DND-41 (cell line): ENCODE data around the gene MORF4L1.

ENCODE experiments used
- ATAC-seq: fragments of 200-7000 bp; cut with Tn5 transposase; 3 replicates; pipeline ENCODE4 v1.9.1; 2021; ENCODE audit warnings: low read depth; ENCODE audit not compliant: insufficient read depth
- DNase-seq: peaks from one replicate; pipeline ENCODE4 v3.0.0-alpha.2; 2020
- H2AFZ ChIP-seq: 2 replicates; pipeline ENCODE4 v1.6.0; 2012; ENCODE audit warnings: low read depth, low read length
- H3K27ac ChIP-seq: 2 replicates; pipeline ENCODE4 v1.5.1; 2012; ENCODE audit warnings: low read length, inconsistent platforms
- H3K27me3 ChIP-seq: fragments of 200-600 bp; sonication (generic); 2 replicates; pipeline ENCODE4 v1.6.0; 2012; ENCODE audit warnings: low read length, mild to moderate bottlenecking, inconsistent platforms; ENCODE audit not compliant: insufficient read depth, poor library complexity
- H3K36me3 ChIP-seq: 2 replicates; pipeline ENCODE4 v1.5.1; 2012; ENCODE audit warnings: low read length, inconsistent platforms; ENCODE audit not compliant: insufficient read depth
- H3K4me1 ChIP-seq: 2 replicates; pipeline ENCODE4 v1.5.1; 2012; ENCODE audit warnings: mild to moderate bottlenecking, low read length; ENCODE audit not compliant: insufficient read depth
- H3K4me2 ChIP-seq: 2 replicates; pipeline ENCODE4 v1.6.0; 2012; ENCODE audit warnings: mild to moderate bottlenecking, moderate library complexity, low read length, inconsistent platforms; ENCODE audit not compliant: insufficient read depth
- H3K4me3 ChIP-seq, 2 experiments: fragments of 200-600 bp in 1 of 2; shearing (Covaris generic) in 1 of 2; 2 replicates each; pipeline ENCODE4 v1.5.1; 2012 to 2016; ENCODE audit warnings: inconsistent platforms in 2 of 2, low read length in 2 of 2, mild to moderate bottlenecking in 2 of 2, low read depth in 1 of 2, moderate library complexity in 1 of 2
- H3K79me2 ChIP-seq: 2 replicates; pipeline ENCODE4 v1.6.0; 2012; ENCODE audit warnings: low read length, inconsistent platforms; ENCODE audit not compliant: insufficient read depth
- H3K9ac ChIP-seq: 2 replicates; pipeline ENCODE4 v1.6.0; 2012; ENCODE audit warnings: low read depth, mild to moderate bottlenecking, inconsistent platforms, low read length, moderate library complexity
- H3K9me3 ChIP-seq: 2 replicates; pipeline ENCODE4 v1.5.1; 2012; ENCODE audit warnings: low read length, moderate library complexity, mild to moderate bottlenecking, inconsistent platforms; ENCODE audit not compliant: insufficient read depth, severe bottlenecking
- H4K20me1 ChIP-seq: 2 replicates; pipeline ENCODE4 v1.6.0; 2012; ENCODE audit warnings: low read length; ENCODE audit not compliant: insufficient read depth
- EZH2 ChIP-seq: IDR thresholded peaks from 3 replicates; pipeline ENCODE4 v1.6.1; 2012; ENCODE audit warnings: borderline replicate concordance, low read depth, mild to moderate bottlenecking, moderate library complexity, low read length, inconsistent platforms; ENCODE audit not compliant: severe bottlenecking
- TF ChIP-seq, protein P1 (sequence below): IDR thresholded peaks from 2 replicates; pipeline ENCODE4 v1.5.1; 2012; ENCODE audit warnings: borderline replicate concordance, low read length, moderate library complexity, mild to moderate bottlenecking; ENCODE audit not compliant: poor library complexity, severe bottlenecking; ENCODE audit errors: extremely low read depth

The MORF4L1 gene

DNA sequence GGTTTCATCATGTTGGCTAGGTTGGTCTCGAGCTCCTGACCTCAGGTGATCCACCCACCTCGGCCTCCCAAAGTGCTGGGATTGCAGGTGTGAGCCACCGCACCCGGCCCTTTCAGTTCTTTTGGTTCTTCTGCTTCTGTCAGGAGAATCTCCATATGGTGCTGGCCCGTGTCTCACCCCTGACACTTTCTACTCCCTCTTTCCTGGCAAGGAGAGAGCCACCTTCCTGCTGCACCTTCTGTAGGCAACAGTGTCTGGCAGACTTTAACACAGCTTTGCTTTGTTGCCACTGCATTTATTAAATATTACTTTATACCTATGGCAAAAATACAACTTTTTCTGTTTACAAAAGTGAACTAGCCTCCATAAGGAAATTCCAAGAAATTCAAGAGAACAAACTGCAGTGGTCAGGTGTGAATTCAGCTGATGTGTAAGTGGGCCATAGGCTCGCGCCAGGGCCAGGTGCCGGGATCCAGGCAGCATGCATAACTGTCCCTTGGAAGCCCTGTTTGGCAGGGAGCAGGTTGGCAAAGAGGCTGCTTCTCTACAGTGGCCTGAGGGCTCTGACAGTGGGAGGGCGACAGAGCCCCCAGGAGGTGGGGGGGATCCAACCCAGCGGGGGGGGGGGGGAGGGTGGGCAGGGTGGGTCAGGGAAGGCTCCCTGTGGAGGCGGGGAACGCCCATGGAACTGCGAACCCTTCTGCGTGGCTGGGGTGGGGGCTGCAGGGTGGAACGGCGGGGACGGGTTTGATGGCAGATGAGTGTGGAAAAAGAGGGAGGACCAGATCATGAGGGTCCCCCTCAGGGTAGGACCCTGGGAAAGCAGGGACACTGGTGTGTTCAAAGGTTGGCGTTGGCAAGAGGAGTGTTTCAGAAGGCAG, 51.0 kb downstream of the MORF4L1 start:
- Histone ChIP-seq H3K79me2 (no peaks in the 10 kb centered on the region), H4K20me1 (no peaks in the 10 kb centered on the region; the same call in 1 of the 2 replicates), H3K27me3 (no peaks in the 10 kb centered on the region), H2AFZ (no peak overlapping the region), H3K4me1 (no peaks in the 10 kb centered on the region), H3K9ac (no peak overlapping the region), H3K27ac (no peak overlapping the region), H3K4me2 (no peak overlapping the region), H3K4me3 (no peak overlapping the region), H3K36me3 (peaks cover 40% of the 10 kb centered on the region), H3K9me3 (no peaks in the 10 kb centered on the region)
- TF ChIP-seq, protein P1, sequence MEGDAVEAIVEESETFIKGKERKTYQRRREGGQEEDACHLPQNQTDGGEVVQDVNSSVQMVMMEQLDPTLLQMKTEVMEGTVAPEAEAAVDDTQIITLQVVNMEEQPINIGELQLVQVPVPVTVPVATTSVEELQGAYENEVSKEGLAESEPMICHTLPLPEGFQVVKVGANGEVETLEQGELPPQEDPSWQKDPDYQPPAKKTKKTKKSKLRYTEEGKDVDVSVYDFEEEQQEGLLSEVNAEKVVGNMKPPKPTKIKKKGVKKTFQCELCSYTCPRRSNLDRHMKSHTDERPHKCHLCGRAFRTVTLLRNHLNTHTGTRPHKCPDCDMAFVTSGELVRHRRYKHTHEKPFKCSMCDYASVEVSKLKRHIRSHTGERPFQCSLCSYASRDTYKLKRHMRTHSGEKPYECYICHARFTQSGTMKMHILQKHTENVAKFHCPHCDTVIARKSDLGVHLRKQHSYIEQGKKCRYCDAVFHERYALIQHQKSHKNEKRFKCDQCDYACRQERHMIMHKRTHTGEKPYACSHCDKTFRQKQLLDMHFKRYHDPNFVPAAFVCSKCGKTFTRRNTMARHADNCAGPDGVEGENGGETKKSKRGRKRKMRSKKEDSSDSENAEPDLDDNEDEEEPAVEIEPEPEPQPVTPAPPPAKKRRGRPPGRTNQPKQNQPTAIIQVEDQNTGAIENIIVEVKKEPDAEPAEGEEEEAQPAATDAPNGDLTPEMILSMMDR = no peak
- no peak for TF ChIP-seq EZH2
- no peak for ATAC-seq
- no peak for DNase-seq

GRCh38 chr15:78925076-78925624, 52.5 kb downstream of the MORF4L1 start:
- Histone ChIP-seq H4K20me1 (no peaks in the 10 kb centered on the region; the same call in 1 of the 2 replicates), H2AFZ (no peak overlapping the region), H3K4me2 (no peak overlapping the region), H3K4me1 (no peaks in the 10 kb centered on the region), H3K27ac (no peak overlapping the region), H3K9me3 (no peaks in the 10 kb centered on the region), H3K36me3 (peaks cover 31% of the 10 kb centered on the region), H3K79me2 (no peaks in the 10 kb centered on the region), H3K4me3 (no peak overlapping the region), H3K27me3 (no peaks in the 10 kb centered on the region), H3K9ac (no peak overlapping the region)
- ATAC-seq (no peak), DNase-seq (no peak)
- TF ChIP-seq EZH2 = no peak
- TF ChIP-seq, protein P1 = no peak

DNA sequence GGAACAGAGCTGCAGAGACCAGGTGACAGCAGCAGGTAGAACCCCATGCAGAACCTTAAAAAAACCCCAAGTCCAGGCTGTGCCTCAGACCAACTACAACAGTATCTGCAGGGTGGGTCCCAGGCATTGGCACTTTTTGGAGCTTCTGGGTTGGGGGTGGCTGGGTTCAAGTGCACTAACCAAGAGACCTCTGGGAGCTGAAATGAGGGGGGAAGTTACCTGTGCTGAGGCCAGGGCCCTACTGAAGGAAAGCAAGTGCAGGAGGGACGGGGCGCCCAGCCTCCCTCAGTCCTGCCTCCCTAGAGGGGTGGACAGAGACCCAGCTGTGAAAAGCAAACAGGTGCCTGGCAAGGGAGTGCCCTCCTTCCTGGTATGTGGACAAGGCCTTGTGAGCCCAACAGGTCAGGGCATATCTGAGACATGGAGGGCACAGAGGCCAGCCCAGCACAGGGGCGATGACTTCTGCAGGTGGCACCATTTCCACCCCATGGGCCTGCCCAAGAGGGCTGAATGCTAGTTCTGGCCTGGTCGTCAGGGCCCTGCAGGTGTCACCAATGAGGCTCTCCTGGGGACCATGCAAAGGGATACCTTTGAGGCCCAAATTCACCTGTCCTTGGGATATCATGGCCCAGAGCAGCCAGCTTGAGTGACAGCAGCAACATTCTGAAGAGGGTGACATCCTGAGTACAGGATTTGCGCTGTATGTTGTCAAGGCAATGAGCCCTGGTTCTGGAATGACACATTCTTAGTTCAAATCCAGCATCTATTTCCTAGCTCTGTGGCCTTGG, 53.5 kb downstream of the MORF4L1 start:
- DNase-seq (no peak), ATAC-seq (no peak)
- H3K9me3 ChIP-seq = no peaks in the 10 kb centered on the region
- H2AFZ ChIP-seq = no peak overlapping the region
- H3K4me3 ChIP-seq = no peak overlapping the region
- no peak overlapping the region for H3K9ac ChIP-seq
- H3K4me2 ChIP-seq = no peak overlapping the region
- no peaks in the 10 kb centered on the region for H3K79me2 ChIP-seq
- no peak overlapping the region for H3K27ac ChIP-seq
- peaks cover 29% of the 10 kb centered on the region for H3K36me3 ChIP-seq
- H4K20me1 ChIP-seq = no peaks in the 10 kb centered on the region; the same call in 1 of the 2 replicates
- H3K4me1 ChIP-seq = no peaks in the 10 kb centered on the region
- TF ChIP-seq EZH2 = no peak
- TF ChIP-seq, protein P1 = no peak
- no peaks in the 10 kb centered on the region for H3K27me3 ChIP-seq
